MV-4-11 (cell line): Measurements from ENCODE around the gene FBLN1.

Source experiments
- DNase-seq: peaks from one replicate; lab custom pipeline; 2025; lab: John Stamatoyannopoulos, UW

The FBLN1 gene

GRCh38 chr22:45640941-45641621 is 138.4 kb downstream of the FBLN1 start:
- DNase-seq: no peak

GRCh38 chr22:45642986-45643385 is 140.3 kb downstream of the FBLN1 start:
- DNase-seq: no peak

GRCh38 chr22:45644714-45645113 is 142.0 kb downstream of the FBLN1 start:
- no peak for DNase-seq

DNA sequence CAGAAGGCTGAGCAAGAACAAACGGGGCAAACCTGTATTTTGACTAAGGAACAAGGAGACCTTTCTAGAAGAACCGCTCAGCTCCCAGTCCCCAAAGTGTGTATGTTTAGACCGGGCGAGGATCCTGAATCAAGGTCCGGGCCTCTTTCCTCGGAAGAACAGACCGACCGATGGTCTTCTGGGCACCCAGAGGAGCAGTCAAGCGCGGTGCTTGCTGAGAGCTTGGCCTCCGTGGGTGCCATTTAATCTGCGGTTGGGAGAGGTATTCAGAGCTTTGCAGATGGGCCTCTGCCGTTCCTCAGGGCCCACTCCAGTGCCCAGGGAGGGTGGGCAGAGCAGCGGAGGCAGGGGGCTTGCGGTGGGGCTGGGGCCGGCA is 142.5 kb downstream of the FBLN1 start:
- no peak for DNase-seq

DNA sequence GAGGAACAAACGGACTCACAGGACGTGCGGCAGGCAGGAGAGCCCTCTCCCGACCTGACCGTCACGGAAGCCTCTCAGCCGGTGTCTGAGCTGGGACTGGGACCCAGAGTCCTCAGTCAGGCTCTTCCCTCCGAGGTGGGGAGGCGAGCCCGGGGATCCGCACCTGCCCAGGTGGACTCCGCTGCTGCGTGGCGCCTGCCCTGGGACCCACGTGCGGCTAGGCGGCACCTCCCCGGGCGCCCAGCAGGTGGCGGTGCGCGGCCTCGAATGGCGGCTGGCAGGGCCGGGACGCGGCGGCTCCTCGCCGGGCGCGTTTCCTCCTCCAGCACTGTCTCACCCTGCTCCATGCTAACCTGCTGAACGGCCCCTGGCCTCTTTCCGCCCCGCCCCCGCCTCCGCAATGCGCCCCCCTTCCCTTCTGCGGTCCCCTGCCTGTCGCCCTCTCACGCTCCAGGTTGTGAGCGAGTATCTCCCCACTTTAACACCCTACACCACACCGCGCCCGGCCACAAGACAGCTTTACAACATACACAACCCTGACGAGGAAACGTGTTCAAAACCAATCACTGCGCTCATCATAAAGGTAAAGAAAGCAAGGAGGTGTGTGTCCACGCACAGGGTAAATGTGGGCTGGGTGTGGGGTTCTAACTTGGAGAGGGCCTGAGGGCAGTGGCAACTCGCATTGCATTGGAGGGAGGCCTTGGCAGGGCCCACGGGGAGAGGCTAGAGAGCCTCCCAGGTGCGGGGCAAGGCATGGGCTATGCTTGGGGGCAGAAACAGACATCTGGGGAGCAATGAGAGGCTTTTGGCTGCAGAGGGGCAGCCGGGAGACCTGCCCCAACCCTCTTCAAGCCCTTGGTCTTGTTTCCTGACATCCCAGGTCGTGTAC is 143.1 kb downstream of the FBLN1 start:
- DNase-seq: peak; percentile 19

DNA sequence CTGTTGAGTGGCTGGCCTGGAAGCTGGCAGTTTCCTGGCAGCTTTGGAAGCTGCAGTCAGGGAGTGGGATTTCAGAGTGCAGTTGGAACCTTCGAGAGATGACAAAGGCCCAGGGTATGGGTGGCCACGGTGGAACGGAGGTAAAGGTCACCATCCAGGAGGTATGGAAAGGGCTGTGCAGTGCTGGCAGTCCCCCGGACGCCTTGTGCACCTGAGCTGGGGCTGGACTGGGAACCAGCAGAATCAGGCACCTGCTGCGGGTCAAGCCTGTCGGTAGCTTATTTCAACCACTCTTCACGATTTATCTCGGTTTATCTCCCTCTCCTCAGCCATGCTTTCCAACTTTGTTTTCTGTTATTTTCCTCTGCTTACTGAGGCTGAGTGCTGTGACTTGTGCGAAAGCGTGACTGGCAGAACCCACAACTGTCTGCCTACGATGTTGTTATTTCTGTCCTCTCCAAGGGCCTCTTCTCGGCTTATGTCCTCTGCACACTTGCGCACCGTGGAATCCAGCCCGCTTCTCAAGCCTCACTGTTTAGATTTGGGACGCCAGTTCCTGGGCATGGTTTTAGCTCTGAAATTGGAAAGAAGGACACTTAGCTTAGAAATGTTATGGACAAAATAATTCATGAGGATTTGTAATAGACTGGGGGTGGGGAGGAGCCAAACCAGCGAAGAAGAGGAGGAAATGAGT is 145.0 kb downstream of the FBLN1 start:
- DNase-seq: no peak

DNA sequence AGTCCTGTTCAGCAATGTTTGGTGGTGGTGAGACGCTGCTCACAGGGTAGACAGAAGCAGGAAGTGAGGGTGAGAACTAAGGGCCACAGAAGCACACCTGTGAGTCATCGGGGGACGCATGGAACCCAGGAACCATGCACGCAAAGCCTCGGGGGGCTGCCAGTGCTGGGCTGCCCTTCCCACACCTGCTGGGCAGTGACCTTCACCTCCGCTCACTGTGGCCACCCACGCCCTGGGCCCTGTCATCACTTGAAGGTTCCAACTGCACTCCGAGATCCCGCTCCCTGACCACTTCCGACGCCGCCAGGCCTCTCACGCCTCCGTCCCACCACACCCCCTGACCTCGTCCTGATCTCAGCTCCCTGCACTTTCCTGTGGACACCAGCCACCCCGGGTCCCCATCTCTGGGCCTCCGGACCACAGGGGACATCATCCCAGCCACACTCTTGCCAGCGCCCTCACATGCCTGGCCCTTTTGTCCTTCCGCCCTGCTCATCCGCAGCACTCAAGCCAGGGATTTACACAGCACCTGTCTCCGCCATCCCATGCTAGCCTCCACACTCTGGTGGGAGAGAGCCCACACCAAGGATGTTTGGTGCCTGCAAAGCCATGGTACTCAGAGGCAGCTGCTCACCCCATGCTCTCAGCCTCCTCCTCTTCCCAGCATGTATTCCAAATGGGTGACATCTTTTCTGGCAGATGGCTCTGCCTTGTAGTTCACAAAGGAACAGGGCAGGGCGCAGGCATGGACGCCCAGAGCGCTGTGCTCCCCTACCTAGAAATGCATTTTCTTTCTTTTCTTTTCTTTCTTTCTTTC is 145.8 kb downstream of the FBLN1 start:
- peak; percentile 4 for DNase-seq

DNA sequence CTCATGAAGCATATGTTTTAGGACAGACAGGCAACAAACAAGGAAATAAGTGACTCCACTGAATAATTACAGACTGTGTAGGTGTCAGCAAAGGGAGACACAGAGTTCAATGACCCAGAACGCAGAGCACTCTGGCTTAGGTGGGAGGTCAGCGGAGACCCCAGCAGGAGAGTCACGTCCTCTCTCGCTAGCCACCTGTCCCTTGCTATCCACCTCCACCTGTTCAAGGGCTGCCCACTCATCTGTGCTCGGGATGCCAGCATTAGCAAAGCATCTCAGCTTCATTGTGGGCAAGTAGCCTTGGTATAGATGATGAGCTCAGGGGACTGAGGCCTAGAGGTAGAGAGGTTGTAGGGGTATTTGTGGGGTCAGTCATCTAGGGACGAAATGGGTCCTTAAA is 147.1 kb downstream of the FBLN1 start:
- no peak for DNase-seq

- no peak for DNase-seq
Observed at GRCh38 chr22:45650721-45651120, 148.0 kb downstream of the FBLN1 start.
